ENCODE measurements around the gene TXNDC5. TPM values are rescaled to one million over a fixed set of nuclear protein-coding genes. Genes with fewer than 3 reads are reported as not detected.
"Not testable (repeated sequence)": the region's sequence is repeated elsewhere in the genome, so short reads cannot be mapped to it uniquely, and the experiment has no call there.

The TXNDC5 gene
- total and polyA plus RNA-seq, 4 donors: 50.2 to 273 (median 160) TPM

GRCh38 chr6:7900621-7901020 lies 10.0 kb downstream of the TXNDC5 start:
- no peaks in the 10 kb centered on the region for H3K9me3 ChIP-seq (ENCODE audit: control insufficient read depth in 4 of 4, low read length in 3 of 4)
- no peak overlapping the region for H3K9ac ChIP-seq (ENCODE audit: low read depth in 1 of 2, low read length in 2 of 2)
- H3K4me1 ChIP-seq (ENCODE audit: control insufficient read depth in 4 of 4, insufficient read depth in 4 of 4, low read length in 3 of 4): peaks cover 8 to 37% (median 22%) of the 10 kb centered on the region in 4 donors
- WGBS: 94% methylated on average over 2 of the region's 2 CpGs
- H3K27ac ChIP-seq (ENCODE audit: low read depth in 1 of 2, low read length in 2 of 2): no peak overlapping the region
- TF ChIP-seq YY1 (IDR thresholded peaks at IDR 0.05) (no peak), EGR1 (IDR thresholded peaks at IDR 0.05; ENCODE audit: low read depth in 2 of 2) (no peak), REST (IDR thresholded peaks at IDR 0.05) (no peak), TAF1 (conservative IDR thresholded peaks at IDR 0.05) (no peak), GABPA (IDR thresholded peaks at IDR 0.05 in 1 of 2, conservative IDR thresholded peaks at IDR 0.05 in 1 of 2) (no peak), FOXA2 (IDR thresholded peaks at IDR 0.05) (no peak), MAX (IDR thresholded peaks at IDR 0.05) (no peak), HNF4A (conservative IDR thresholded peaks at IDR 0.05) (no peak), RAD21 (IDR thresholded peaks at IDR 0.05) (no peak), SP1 (IDR thresholded peaks at IDR 0.05) (no peak), NR2F2 (IDR thresholded peaks at IDR 0.05) (no peak), FOXA1 (IDR thresholded peaks at IDR 0.05) (no peak), JUND (IDR thresholded peaks at IDR 0.05) (no peak)
- H3K4me3 ChIP-seq (ENCODE audit: low read depth in 1 of 3, low read length in 3 of 3): no peak overlapping the region
- H3K27me3 ChIP-seq (ENCODE audit: control insufficient read depth in 4 of 4, insufficient read depth in 4 of 4, low read length in 3 of 4): no peaks in the 10 kb centered on the region
- peaks cover 18 to 73% (median 54%) of the 10 kb centered on the region in 4 donors for H3K36me3 ChIP-seq (ENCODE audit: control insufficient read depth in 4 of 4, insufficient read depth in 3 of 4, low read depth in 1 of 4, low read length in 3 of 4)
- DNase-seq (ENCODE audit: low spot score): no peak

- H3K4me1 ChIP-seq (ENCODE audit: control insufficient read depth in 4 of 4, insufficient read depth in 4 of 4, low read length in 3 of 4): peaks cover 6 to 30% (median 18%) of the 10 kb centered on the region in 4 donors
- no peak overlapping the region for H3K9ac ChIP-seq (ENCODE audit: low read depth in 1 of 2, low read length in 2 of 2)
- TF ChIP-seq NR2F2 (IDR thresholded peaks at IDR 0.05): no peak
- no peak for DNase-seq (ENCODE audit: low spot score)
- WGBS: 46% methylated on average over 4 of the region's 4 CpGs
- H3K4me3 ChIP-seq (ENCODE audit: low read depth in 1 of 3, low read length in 3 of 3): no peak overlapping the region
- H3K9me3 ChIP-seq (ENCODE audit: control insufficient read depth in 4 of 4, low read length in 3 of 4): no peaks in the 10 kb centered on the region
- no peak overlapping the region for H3K27ac ChIP-seq (ENCODE audit: low read depth in 1 of 2, low read length in 2 of 2)
- no peaks in the 10 kb centered on the region for H3K27me3 ChIP-seq (ENCODE audit: control insufficient read depth in 4 of 4, insufficient read depth in 4 of 4, low read length in 3 of 4)
- H3K36me3 ChIP-seq (ENCODE audit: control insufficient read depth in 4 of 4, insufficient read depth in 3 of 4, low read depth in 1 of 4, low read length in 3 of 4): peaks cover 21 to 81% (median 62%) of the 10 kb centered on the region in 4 donors
These were observed 10.7 kb downstream of the TXNDC5 start for GRCh38 chr6:7899889-7900213.

GRCh38 chr6:7899101-7899888 lies 11.3 kb downstream of the TXNDC5 start:
- TF ChIP-seq RAD21 (IDR thresholded peaks at IDR 0.05): peak; percentile 66 to 74
- TF ChIP-seq TAF1 (conservative IDR thresholded peaks at IDR 0.05): no peak
- peak; percentile 84 for TF ChIP-seq YY1 (IDR thresholded peaks at IDR 0.05)
- TF ChIP-seq FOXA2 (IDR thresholded peaks at IDR 0.05): no peak
- TF ChIP-seq HNF4A (conservative IDR thresholded peaks at IDR 0.05): peak; percentile 16 to 27
- TF ChIP-seq HNF4G (IDR thresholded peaks at IDR 0.05): no peak
- TF ChIP-seq RXRA (IDR thresholded peaks at IDR 0.05): peak; percentile 28 to 50
- TF ChIP-seq CTCF (IDR thresholded peaks at IDR 0.05; ENCODE audit: low read depth, low read length, missing input control): peak; percentile 20
- no peak for TF ChIP-seq ATF3 (IDR thresholded peaks at IDR 0.05)
- DNase-seq (ENCODE audit: low spot score): peak; percentile 39
- H3K9ac ChIP-seq (ENCODE audit: low read depth in 1 of 2, low read length in 2 of 2): no peak overlapping the region

GRCh38 chr6:7898193-7898586 lies 12.4 kb downstream of the TXNDC5 start:
- not testable (repeated sequence) for H3K27me3 ChIP-seq (ENCODE audit: control insufficient read depth in 4 of 4, insufficient read depth in 4 of 4, low read length in 3 of 4); H3K9me3 ChIP-seq (ENCODE audit: control insufficient read depth in 4 of 4, low read length in 3 of 4); H3K9ac ChIP-seq (ENCODE audit: low read depth in 1 of 2, low read length in 2 of 2); H3K27ac ChIP-seq (ENCODE audit: low read depth in 1 of 2, low read length in 2 of 2); DNase-seq (ENCODE audit: low spot score); H3K4me3 ChIP-seq (ENCODE audit: low read depth in 1 of 3, low read length in 3 of 3)
- Histone ChIP-seq H3K36me3 (ENCODE audit: control insufficient read depth in 4 of 4, insufficient read depth in 3 of 4, low read depth in 1 of 4, low read length in 3 of 4) (peaks cover 23 to 81% (median 66%) of the 10 kb centered on the region in 4 donors), H3K4me1 (ENCODE audit: control insufficient read depth in 4 of 4, insufficient read depth in 4 of 4, low read length in 3 of 4) (peaks cover 5 to 23% (median 13%) of the 10 kb centered on the region in 4 donors)
- 91% methylated on average over 8 of the region's 8 CpGs for WGBS

More at GRCh38 chr6:7899101-7899888, 11.3 kb downstream of the TXNDC5 start:
- Histone ChIP-seq H3K27ac (ENCODE audit: low read depth in 1 of 2, low read length in 2 of 2) (no peak overlapping the region), H3K36me3 (ENCODE audit: control insufficient read depth in 4 of 4, insufficient read depth in 3 of 4, low read depth in 1 of 4, low read length in 3 of 4) (peaks cover 21 to 84% (median 67%) of the 10 kb centered on the region in 4 donors), H3K9me3 (ENCODE audit: control insufficient read depth in 4 of 4, low read length in 3 of 4) (no peaks in the 10 kb centered on the region), H3K27me3 (ENCODE audit: control insufficient read depth in 4 of 4, insufficient read depth in 4 of 4, low read length in 3 of 4) (no peaks in the 10 kb centered on the region), H3K4me3 (ENCODE audit: low read depth in 1 of 3, low read length in 3 of 3) (no peak overlapping the region), H3K4me1 (ENCODE audit: control insufficient read depth in 4 of 4, insufficient read depth in 4 of 4, low read length in 3 of 4) (peaks cover 5 to 25% (median 14%) of the 10 kb centered on the region in 4 donors)
- 40% methylated on average over 5 of the region's 5 CpGs for WGBS

Data from liver (tissue), 9 donors.